ENCODE results near the gene SAP30. TPM values are rescaled to one million over a fixed set of nuclear protein-coding genes. Genes with fewer than 3 reads are reported as not detected.

The SAP30 gene
- total and polyA plus RNA-seq, 2 donors from 2014 or later: 6.7 to 16.5 TPM

DNA sequence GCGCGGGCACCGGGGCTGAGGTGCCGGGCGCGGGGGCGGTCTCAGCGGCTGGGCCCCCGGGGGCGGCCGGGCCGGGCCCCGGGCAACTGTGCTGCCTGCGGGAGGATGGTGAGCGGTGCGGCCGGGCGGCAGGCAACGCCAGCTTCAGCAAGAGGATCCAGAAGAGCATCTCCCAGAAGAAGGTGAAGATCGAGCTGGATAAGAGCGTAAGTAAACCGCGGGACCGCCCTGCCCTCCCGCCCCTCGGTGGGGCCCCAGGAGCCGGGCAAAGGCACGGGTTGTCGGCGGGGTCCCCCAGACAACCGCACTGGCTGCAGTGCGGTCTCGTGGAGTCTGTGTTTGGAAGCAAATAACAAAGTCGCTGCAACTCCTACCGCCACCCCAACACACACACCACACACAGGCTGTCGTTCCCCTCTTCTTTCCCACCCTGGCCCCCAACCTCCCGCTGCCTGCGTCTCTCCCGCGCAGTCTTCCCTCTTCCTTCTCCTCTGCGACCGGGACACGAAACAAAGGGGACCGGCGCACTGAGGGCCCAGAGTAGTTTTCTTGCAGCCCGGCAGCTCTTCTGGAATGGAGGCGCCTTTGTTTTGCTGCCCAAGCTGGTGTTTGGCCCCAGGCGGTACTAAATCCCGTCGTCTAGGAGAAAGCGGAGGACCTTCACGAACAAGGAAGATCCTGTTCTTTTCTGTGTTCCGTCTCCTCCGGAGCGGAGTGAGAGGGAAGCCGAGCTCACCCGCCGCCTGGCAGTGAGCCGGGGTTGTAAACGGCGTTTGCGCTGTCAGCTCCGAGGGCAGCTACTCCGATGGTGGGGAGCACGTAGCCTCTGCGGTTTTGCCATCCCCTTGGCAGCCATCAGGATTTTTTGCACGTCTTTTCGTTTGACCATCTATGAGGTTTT lies 788 bp downstream of the SAP30 start:
- no peak for FAIRE-seq
- peak overlapping the region; percentile 70 to 80 (median 73) for H3K9ac ChIP-seq (ENCODE audit: low read length in 3 of 3)
- intact Hi-C loops (cut with DNase I): no loop called here
- DNase-seq: peak; percentile 76 to 88 (median 83)
- peak overlapping the region; percentile 78 to 99 (median 90) for H3K4me3 ChIP-seq (ENCODE audit: low read length in 3 of 3)
- TF ChIP-seq, protein P1, sequence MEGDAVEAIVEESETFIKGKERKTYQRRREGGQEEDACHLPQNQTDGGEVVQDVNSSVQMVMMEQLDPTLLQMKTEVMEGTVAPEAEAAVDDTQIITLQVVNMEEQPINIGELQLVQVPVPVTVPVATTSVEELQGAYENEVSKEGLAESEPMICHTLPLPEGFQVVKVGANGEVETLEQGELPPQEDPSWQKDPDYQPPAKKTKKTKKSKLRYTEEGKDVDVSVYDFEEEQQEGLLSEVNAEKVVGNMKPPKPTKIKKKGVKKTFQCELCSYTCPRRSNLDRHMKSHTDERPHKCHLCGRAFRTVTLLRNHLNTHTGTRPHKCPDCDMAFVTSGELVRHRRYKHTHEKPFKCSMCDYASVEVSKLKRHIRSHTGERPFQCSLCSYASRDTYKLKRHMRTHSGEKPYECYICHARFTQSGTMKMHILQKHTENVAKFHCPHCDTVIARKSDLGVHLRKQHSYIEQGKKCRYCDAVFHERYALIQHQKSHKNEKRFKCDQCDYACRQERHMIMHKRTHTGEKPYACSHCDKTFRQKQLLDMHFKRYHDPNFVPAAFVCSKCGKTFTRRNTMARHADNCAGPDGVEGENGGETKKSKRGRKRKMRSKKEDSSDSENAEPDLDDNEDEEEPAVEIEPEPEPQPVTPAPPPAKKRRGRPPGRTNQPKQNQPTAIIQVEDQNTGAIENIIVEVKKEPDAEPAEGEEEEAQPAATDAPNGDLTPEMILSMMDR (IDR thresholded peaks at IDR 0.05; ENCODE audit: borderline replicate concordance, extremely low read depth, insufficient read depth): no peak
- no peaks in the 10 kb centered on the region for H3K36me3 ChIP-seq (ENCODE audit: control insufficient read depth in 2 of 3, insufficient read depth in 3 of 3, low read length in 3 of 3)
- H3K4me1 ChIP-seq (ENCODE audit: control insufficient read depth in 2 of 3, insufficient read depth in 2 of 3, low read depth in 1 of 3, low read length in 3 of 3): peaks cover 0 to 2% (median 0%) of the 10 kb centered on the region in 3 donors
- H3K27me3 ChIP-seq (ENCODE audit: control insufficient read depth, insufficient read depth, low read length): no peaks in the 10 kb centered on the region
- H3K9me3 ChIP-seq (ENCODE audit: control insufficient read depth in 2 of 3, insufficient read depth in 1 of 3, low read length in 3 of 3): no peaks in the 10 kb centered on the region
- H3K27ac ChIP-seq (ENCODE audit: low read depth in 2 of 2, low read length in 2 of 2): peak overlapping the region; percentile 39 to 88

DNA sequence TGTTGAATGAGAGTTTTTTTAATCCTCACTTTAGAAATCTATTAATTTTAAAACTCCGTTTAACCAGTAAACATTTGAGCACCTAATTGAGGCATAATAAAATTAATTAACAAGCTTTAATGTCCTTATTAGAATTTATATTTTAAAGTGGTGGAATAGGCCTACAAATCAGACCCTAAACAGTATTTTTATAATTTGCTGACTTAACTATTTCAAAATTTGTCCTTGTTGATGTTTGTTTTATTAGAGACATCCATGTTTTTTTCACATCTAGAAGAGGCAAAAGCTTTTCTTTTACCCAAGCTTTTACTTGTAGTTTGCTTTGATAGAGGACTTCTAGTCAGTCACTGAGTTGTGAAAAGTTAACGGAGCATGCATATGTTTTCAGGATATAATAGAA lies 3.8 kb downstream of the SAP30 start:
- no peak for DNase-seq
- no peak overlapping the region for H3K9ac ChIP-seq (ENCODE audit: low read length in 3 of 3)
- no peak overlapping the region for H3K27ac ChIP-seq (ENCODE audit: low read depth in 2 of 2, low read length in 2 of 2)
- TF ChIP-seq, protein P1 (IDR thresholded peaks at IDR 0.05; ENCODE audit: borderline replicate concordance, extremely low read depth, insufficient read depth): no peak
- no peaks in the 10 kb centered on the region for H3K4me1 ChIP-seq (ENCODE audit: control insufficient read depth in 2 of 3, insufficient read depth in 2 of 3, low read depth in 1 of 3, low read length in 3 of 3)
- intact Hi-C loops (cut with DNase I): no loop called here
- no peaks in the 10 kb centered on the region for H3K27me3 ChIP-seq (ENCODE audit: control insufficient read depth, insufficient read depth, low read length)
- FAIRE-seq: no peak
- H3K4me3 ChIP-seq (ENCODE audit: low read length in 3 of 3): no peak overlapping the region
- no peaks in the 10 kb centered on the region for H3K9me3 ChIP-seq (ENCODE audit: control insufficient read depth in 2 of 3, insufficient read depth in 1 of 3, low read length in 3 of 3)
- H3K36me3 ChIP-seq (ENCODE audit: control insufficient read depth in 2 of 3, insufficient read depth in 3 of 3, low read length in 3 of 3): no peaks in the 10 kb centered on the region

DNA sequence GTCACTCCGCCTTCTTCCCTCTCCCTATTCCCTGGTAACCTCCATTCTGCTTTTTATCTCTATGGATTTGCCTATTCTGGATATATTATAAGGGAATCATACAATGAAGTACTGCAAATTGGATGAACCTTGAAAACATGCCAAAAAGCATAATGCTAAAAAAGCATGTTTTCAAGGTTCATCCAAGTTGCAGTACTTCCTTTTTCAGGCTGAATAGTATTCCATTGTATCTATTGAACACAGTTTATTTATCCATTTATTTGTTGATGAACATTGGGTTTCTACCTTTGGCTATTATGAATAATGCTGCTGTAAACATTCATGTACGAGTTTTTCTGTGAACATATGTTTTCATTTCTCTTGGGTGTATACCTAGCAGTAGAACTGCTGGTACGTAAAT lies 9.2 kb downstream of the SAP30 start:
- Histone ChIP-seq H3K9ac (ENCODE audit: low read length in 3 of 3) (no peak overlapping the region), H3K4me1 (ENCODE audit: control insufficient read depth in 2 of 3, insufficient read depth in 2 of 3, low read depth in 1 of 3, low read length in 3 of 3) (no peaks in the 10 kb centered on the region), H3K9me3 (ENCODE audit: control insufficient read depth in 2 of 3, insufficient read depth in 1 of 3, low read length in 3 of 3) (no peaks in the 10 kb centered on the region), H3K27me3 (ENCODE audit: control insufficient read depth, insufficient read depth, low read length) (no peaks in the 10 kb centered on the region), H3K36me3 (ENCODE audit: control insufficient read depth in 2 of 3, insufficient read depth in 3 of 3, low read length in 3 of 3) (no peaks in the 10 kb centered on the region), H3K27ac (ENCODE audit: low read depth in 2 of 2, low read length in 2 of 2) (no peak overlapping the region), H3K4me3 (ENCODE audit: low read length in 3 of 3) (no peak overlapping the region)
- intact Hi-C loops (cut with DNase I): no loop called here
- FAIRE-seq (no peak), DNase-seq (no peak)
- TF ChIP-seq, protein P1 (IDR thresholded peaks at IDR 0.05; ENCODE audit: borderline replicate concordance, extremely low read depth, insufficient read depth): no peak
